ENCODE results near the gene DDX28. TPM values are rescaled to one million over a fixed set of nuclear protein-coding genes. Genes with fewer than 3 reads are reported as not detected.

The DDX28 gene
- total and polyA plus RNA-seq, 4 donors: 7.6 to 11.6 (median 8.4) TPM

GRCh38 chr16:68062910-68063393 lies 39.9 kb upstream of the DDX28 start:
- Histone ChIP-seq H3K27ac (ENCODE audit: low read depth in 1 of 2, low read length in 2 of 2) (no peak overlapping the region), H3K36me3 (ENCODE audit: control insufficient read depth in 4 of 4, insufficient read depth in 3 of 4, low read depth in 1 of 4, low read length in 3 of 4) (peaks cover 0 to 12% (median 2%) of the 10 kb centered on the region in 4 donors), H3K4me1 (ENCODE audit: control insufficient read depth in 4 of 4, insufficient read depth in 4 of 4, low read length in 3 of 4) (peaks cover 0 to 3% (median 0%) of the 10 kb centered on the region in 4 donors)

GRCh38 chr16:68061396-68061795 lies 38.4 kb upstream of the DDX28 start:
- no peak for DNase-seq (ENCODE audit: low spot score)
- Histone ChIP-seq H3K4me1 (ENCODE audit: control insufficient read depth in 4 of 4, insufficient read depth in 4 of 4, low read length in 3 of 4) (peaks cover 0 to 3% (median 0%) of the 10 kb centered on the region in 4 donors), H3K27ac (ENCODE audit: low read depth in 1 of 2, low read length in 2 of 2) (no peak overlapping the region), H3K9me3 (ENCODE audit: control insufficient read depth in 4 of 4, low read length in 3 of 4) (no peaks in the 10 kb centered on the region), H3K9ac (ENCODE audit: low read depth in 1 of 2, low read length in 2 of 2) (no peak overlapping the region), H3K36me3 (ENCODE audit: control insufficient read depth in 4 of 4, insufficient read depth in 3 of 4, low read depth in 1 of 4, low read length in 3 of 4) (peaks cover 0 to 9% (median 2%) of the 10 kb centered on the region in 4 donors), H3K4me3 (ENCODE audit: low read depth in 1 of 3, low read length in 3 of 3) (no peak overlapping the region), H3K27me3 (ENCODE audit: control insufficient read depth in 4 of 4, insufficient read depth in 4 of 4, low read length in 3 of 4) (no peaks in the 10 kb centered on the region)
- 97% methylated on average over 3 of the region's 3 CpGs for WGBS
- TF ChIP-seq REST (IDR thresholded peaks at IDR 0.05) (no peak), YY1 (IDR thresholded peaks at IDR 0.05) (no peak), MAX (IDR thresholded peaks at IDR 0.05) (no peak), FOXA1 (IDR thresholded peaks at IDR 0.05) (no peak), JUND (IDR thresholded peaks at IDR 0.05) (no peak), NR2F2 (IDR thresholded peaks at IDR 0.05) (no peak), ATF3 (IDR thresholded peaks at IDR 0.05) (no peak), FOXA2 (IDR thresholded peaks at IDR 0.05) (no peak), GABPA (IDR thresholded peaks at IDR 0.05 in 1 of 2, conservative IDR thresholded peaks at IDR 0.05 in 1 of 2) (no peak), HNF4G (IDR thresholded peaks at IDR 0.05) (no peak), HNF4A (conservative IDR thresholded peaks at IDR 0.05) (no peak), CTCF (IDR thresholded peaks at IDR 0.05; ENCODE audit: low read depth, low read length, missing input control) (no peak), EGR1 (IDR thresholded peaks at IDR 0.05; ENCODE audit: low read depth in 2 of 2) (no peak)

More at GRCh38 chr16:68062910-68063393, 39.9 kb upstream of the DDX28 start:
- Histone ChIP-seq H3K9me3 (ENCODE audit: control insufficient read depth in 4 of 4, low read length in 3 of 4) (no peaks in the 10 kb centered on the region), H3K9ac (ENCODE audit: low read depth in 1 of 2, low read length in 2 of 2) (no peak overlapping the region), H3K4me3 (ENCODE audit: low read depth in 1 of 3, low read length in 3 of 3) (no peak overlapping the region), H3K27me3 (ENCODE audit: control insufficient read depth in 4 of 4, insufficient read depth in 4 of 4, low read length in 3 of 4) (no peaks in the 10 kb centered on the region)
- no peak for DNase-seq (ENCODE audit: low spot score)
- 97% methylated on average over 4 of the region's 4 CpGs for WGBS
- no peak for TF ChIP-seq HNF4G (IDR thresholded peaks at IDR 0.05)
- no peak for TF ChIP-seq ZBTB33 (IDR thresholded peaks at IDR 0.05)
- TF ChIP-seq TAF1 (conservative IDR thresholded peaks at IDR 0.05): no peak
- TF ChIP-seq JUND (IDR thresholded peaks at IDR 0.05): no peak
- TF ChIP-seq FOXA2 (IDR thresholded peaks at IDR 0.05): no peak
- no peak for TF ChIP-seq MAX (IDR thresholded peaks at IDR 0.05)
- no peak for TF ChIP-seq NR2F2 (IDR thresholded peaks at IDR 0.05)
- TF ChIP-seq CTCF (IDR thresholded peaks at IDR 0.05; ENCODE audit: low read depth, low read length, missing input control): no peak
- TF ChIP-seq EGR1 (IDR thresholded peaks at IDR 0.05; ENCODE audit: low read depth in 2 of 2): no peak
